Measurements from ENCODE around the gene ZNF652.
"Not testable (repeated sequence)": the region's sequence is repeated elsewhere in the genome, so short reads cannot be mapped to it uniquely, and the experiment has no call there.

The ZNF652 gene

DNA sequence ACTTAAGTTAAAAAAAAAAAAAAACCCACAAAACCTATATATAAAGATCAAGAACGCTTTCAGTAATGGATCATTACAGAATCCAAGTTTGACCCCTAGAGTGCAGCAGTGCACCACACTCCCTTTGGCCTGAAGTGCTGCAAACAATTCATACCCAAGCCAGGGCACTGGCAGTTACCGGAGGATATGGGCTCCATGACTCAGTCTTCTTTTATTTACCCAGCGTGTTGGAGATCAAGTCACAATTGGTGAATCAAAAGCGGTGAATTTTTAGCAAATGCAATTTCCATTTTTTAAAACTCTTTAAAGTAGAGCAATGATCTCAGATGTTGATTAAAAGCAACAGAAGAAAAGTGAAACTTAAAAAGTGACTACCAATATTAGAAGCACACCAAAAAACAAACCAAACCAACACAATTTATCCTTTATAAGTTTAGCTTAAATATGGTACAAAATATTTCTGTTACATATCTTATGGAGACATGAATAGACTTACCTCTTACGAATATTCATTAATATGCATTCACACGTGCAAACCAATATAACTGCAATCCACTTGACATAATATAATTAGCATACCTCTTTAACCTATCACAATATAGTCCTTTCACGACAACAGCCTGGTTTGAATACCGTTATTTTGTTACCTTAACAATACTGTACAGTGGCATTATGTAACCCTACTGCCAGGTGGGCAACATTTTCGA lies 46.3 kb downstream of the ZNF652 start:
- peak; percentile 76 for DNase-seq (ENCODE audit: low read depth)

GRCh38 chr17:49312722-49313121 lies 49.3 kb downstream of the ZNF652 start:
- DNase-seq (ENCODE audit: low read depth) = no peak

DNA sequence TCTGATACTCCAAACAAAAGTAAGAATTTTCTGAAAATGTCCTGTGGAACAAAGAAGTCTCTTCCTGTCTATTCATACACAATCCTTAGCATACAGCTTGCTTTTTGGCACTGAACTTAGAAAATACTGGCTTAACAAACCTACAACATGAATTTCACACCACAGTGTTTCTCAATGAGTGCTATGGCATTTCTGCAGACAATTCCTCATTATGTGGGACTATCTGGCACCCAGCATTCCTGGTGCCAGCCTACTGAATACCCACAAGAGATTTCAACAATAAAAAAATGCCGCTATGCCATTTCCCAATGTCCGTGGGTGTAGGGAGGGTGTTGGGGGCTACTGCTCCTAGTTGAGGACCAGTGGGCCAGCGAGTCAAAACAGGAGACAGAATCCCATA lies 62.1 kb downstream of the ZNF652 start:
- no peak for DNase-seq (ENCODE audit: low read depth)

DNA sequence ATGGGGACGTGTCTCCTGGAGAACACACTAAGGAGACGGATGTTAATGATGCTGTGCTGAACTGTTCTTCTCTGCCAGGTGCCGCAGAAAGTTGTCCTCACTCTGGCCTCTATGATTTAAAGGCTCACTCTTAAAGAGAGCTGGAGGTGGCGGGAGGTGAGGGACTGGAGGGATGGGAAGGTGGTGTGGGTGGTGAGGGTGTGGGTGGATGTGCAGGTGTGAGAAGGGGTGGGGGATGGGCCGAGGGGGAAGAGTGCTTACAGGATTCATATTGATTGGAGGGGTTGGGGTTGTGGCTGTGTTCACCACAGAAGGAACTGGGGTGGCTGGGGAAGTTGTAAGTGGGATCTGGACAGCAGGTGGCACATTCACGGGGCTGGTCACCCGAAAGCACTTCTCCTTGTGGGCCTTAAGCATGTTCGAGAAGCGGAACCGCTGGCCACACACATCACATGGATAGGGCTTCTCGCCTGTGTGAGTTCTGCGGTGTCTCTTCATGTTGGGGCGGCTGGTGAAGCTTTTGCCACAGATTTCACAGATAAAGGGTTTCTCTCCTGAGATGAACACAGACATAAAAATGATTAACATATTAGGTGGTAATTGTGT lies 63.6 kb downstream of the ZNF652 start:
- DNase-seq (ENCODE audit: low read depth) = no peak

DNA sequence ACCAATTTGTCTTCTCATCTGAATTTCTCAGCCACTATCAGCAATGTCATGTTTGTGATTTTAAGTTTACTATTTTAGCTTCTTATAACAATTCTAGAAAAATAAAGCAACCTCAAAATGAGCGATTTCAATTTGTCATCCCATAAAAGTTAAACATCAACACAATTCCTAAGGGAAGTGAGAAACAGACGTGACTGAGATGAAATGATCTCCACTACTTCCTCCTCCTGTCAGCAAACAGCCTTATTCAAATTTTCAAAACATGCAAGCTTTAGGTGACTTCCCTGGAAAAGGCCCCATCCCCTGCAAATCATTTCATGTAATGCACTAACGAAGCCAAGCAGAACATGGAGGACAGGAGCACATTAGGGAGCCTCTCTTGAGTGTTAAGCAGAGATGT lies 64.9 kb downstream of the ZNF652 start:
- no peak for DNase-seq (ENCODE audit: low read depth)

GRCh38 chr17:49294122-49294521 lies 67.9 kb downstream of the ZNF652 start:
- no peak for DNase-seq (ENCODE audit: low read depth)

DNA sequence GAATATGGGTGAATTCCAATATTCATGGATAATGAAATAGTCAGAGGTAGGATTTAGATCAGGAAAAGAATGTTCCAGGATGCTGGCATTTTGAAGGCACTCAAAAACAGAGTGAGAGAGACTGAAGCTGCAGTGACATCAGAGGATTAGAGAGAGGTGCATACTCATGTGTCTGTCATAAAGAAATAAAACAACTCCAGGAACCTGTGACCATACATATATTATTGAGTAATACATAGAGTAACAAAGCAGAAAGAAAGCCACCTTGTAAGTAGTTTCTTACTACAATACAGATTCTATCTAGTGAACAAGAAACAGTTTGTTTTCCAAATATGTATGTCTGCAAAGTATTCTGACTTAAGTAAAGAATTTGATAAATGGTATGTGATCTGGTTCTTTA lies 69.1 kb downstream of the ZNF652 start:
- DNase-seq (ENCODE audit: low read depth) = no peak

DNA sequence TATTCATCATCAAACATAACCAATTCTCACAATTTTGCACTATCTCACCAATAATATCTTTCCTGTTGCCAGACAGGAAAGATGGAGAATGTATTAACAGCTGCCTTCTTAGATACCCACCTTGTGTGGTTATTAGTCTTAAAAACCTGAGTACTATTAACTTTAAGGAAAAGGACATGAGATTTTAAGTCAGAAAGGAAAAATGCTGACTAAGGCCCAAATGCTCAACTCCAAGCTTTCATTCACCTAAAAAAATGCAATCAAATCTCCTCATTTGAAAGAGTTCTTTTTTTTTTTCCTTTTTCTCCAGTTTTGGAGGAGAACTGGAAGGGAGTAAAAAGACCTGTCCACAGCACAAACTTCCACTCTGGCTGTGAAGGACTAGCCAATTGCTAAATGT lies 70.1 kb downstream of the ZNF652 start:
- DNase-seq (ENCODE audit: low read depth) = no peak

DNA sequence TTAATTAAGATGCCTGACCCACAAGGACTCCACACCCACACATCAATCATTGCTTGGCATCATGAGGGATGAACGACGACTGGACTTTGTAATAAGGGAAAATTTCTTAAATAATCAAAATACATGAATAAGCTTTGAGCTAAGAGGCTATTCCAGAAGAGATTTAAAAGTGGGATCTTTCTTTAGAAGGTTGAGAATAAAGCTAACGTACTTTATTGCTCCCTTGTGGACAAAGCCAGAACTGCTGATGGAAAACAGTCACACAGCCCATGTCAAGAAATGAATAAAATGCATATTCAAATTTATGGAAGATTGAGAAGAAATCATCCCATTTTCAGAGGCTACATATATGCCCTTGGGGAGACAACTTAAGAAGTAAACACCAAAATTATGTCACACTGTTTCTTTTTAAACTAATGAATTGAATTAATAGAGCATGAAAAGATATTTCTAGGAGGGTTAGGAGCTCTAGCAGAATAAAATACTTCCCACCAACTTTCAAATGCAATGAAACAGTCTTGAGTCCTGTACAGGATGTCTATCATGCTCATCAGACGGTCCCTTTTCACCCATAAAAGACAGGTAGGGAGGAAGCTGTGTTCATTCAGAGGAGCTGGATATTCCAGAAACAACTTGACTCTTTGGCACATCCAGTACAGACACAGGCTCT lies 71.2 kb downstream of the ZNF652 start:
- no peak for DNase-seq (ENCODE audit: low read depth)

DNA sequence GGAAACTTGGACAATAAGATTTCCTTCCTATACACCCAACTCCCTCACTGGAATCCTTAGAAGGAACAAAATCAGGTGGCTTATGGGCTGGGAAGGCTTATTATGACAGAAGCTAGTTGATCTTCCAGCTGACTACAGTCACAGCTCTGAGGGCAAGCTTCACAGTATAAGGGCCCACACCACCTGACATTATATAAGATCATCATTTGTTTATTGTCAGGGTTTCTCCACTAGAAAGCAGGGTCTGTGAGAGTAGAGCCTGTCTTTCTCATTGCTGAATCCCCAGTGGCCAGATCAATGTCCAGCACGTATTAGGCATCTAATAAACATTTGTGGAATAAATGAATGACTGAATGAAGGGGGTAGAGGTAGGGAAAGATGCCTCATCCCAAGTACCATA lies 73.7 kb downstream of the ZNF652 start:
- DNase-seq (ENCODE audit: low read depth) = no peak

DNA sequence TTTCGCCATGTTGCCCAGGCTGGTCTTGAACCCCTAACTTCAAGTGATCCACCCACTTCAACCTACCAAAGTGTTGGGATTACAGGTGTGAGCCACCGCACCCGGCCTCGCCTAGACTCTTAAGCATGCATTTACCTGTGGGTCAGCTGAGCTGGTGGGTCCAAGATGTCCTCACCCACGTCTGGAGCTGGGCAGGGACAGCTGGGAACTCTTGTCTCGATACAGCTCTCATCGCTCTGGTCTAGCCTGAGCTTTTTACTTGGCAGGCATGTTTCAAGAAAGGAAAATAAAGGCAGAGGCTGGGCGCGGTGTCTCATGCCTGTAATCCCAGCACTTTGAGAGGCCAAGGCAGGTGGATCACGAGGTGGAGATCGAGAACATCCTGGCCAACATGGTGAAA lies 74.6 kb downstream of the ZNF652 start:
- no peak for DNase-seq (ENCODE audit: low read depth)

DNA sequence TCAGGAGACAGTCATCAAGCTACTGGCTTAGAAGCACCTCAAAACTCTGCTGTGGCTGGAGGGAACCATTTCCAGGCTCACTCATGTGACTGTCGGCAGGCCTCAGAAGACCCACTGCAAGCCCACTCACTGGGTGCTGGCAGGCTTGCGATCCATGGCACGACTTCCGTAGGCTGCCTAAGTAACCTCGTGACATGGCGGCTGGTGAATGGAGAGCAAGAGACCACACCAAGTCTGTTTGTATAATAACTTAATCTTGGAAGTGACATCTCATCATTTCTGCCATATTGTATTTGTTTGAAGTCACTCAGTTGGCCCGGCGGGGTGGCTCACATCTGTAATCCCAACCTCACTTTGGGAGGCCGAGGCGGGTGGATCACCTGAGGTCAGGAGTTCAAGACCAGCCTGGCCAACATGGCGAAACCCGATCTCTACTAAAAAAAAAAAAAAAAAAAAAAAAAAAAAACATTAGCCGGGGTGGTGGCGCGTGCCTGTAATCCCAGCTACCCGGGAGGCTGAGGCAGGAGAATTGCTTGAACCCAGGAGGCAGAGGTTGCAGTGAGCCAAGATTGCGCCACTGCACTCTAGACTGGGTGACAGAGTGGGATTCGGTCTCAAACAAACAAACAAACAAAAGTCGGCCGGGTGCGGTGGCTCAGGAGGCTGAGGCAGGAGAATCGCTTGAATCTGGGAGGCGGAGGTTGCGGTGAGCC lies 75.6 kb downstream of the ZNF652 start:
- DNase-seq (ENCODE audit: low read depth) = not testable (repeated sequence)

- no peak for DNase-seq (ENCODE audit: low read depth)
Observed at GRCh38 chr17:49285716-49286115, 76.3 kb downstream of the ZNF652 start.

DNA sequence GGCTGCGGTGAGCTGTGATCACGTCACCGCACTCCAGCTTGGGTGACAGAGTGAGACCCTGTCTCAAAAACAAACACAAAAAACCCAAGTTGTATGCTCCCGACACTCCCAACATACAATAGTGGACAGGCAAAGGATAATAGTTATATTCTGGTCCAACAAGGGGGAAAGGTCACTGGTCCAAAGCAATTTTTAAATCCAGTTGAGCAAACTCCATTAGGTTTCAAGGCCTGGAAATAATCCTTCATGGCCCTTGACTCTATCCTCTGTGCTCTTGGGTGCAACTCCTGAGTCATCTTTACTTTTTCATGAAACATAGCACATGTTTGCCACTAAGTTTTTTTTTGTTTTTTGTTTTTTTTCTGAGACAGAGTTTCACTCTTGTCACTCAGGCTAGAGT lies 81.1 kb downstream of the ZNF652 start:
- no peak for DNase-seq (ENCODE audit: low read depth)

DNA sequence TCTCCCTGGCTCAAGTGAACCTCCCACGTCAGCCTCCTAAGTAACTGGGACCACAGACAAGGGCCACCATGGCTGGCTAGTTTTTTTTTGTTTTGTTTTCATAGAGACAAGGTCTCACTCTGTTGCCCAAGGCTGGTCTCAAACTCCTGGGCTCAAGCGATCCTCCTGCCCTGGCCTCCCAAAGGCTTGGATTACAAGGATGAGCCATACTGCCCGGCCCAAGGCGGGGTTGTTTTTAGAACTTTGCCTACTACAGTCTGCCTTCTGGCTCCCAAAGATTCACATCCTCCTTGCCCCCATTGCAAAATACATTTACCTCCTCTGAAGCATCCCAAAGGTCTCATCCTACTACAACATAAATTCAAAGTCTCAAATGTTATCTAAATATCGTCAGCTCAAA lies 82.0 kb downstream of the ZNF652 start:
- no peak for DNase-seq (ENCODE audit: low read depth)

- DNase-seq (ENCODE audit: low read depth) = not testable (repeated sequence)
Observed at GRCh38 chr17:49279263-49280015, 82.6 kb downstream of the ZNF652 start.

DNA sequence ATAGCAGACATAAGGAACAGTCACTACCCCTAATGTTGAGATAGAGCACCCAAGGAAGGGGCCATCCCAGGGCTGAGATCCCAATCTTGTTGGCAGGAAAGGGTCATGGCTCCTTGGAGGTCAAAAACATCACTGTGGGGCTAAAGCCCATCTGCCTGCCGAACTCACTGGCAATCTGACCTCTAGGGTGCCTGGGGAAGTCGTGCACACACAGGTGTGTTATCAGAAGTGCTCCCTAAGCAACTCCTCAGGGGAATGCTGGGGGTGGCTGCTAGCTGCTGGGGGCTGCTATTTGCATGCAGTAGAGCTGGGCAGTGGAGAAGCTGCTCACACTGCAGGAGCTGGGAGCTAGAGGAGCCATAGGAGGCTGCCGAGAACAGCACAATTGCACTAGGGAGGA lies 84.0 kb downstream of the ZNF652 start:
- no peak for DNase-seq (ENCODE audit: low read depth)

- no peak for DNase-seq (ENCODE audit: low read depth)
Observed at GRCh38 chr17:49277638-49278037, 84.4 kb downstream of the ZNF652 start.

GRCh38 chr17:49275981-49276380 lies 86.1 kb downstream of the ZNF652 start:
- not testable (repeated sequence) for DNase-seq (ENCODE audit: low read depth)

DNA sequence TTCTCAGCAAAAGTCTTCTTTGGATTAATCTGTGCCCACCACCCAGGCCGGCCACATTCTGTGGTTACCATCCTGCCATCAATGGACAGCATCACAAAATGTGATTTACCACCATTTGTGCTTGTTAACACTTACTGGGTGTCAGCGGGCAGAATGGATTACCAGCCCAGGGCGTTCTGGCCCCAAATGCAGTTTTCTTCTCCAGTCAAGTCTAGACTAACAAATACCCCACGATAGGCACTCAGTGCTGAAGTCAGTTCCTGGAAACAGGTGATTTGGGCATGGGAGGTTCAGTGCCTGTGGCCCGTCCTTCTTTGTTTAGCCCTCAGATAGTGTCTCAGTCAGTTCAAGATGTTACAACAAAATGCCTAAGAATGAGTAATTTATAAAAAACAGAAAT lies 92.7 kb downstream of the ZNF652 start:
- no peak for DNase-seq (ENCODE audit: low read depth)

GRCh38 chr17:49267912-49268311 lies 94.1 kb downstream of the ZNF652 start:
- no peak for DNase-seq (ENCODE audit: low read depth)

GRCh38 chr17:49266233-49266632 lies 95.8 kb downstream of the ZNF652 start:
- no peak for DNase-seq (ENCODE audit: low read depth)
